Measurements from ENCODE around the gene SPATA2L. TPM values are rescaled to one million over a fixed set of nuclear protein-coding genes. Genes with fewer than 3 reads are reported as not detected.
A peak's percentile ranks its signal among the peaks of the same experiment; 100 is the strongest.

SPATA2L gene
- total and polyA plus RNA-seq, 2 of the 13 experiments (the other 11 are each of a cell fraction or from before 2014, with no cell fraction given): 9.1 to 20.7 TPM

- TF ChIP-seq HOXD1 (CRISPR knock-in tag; IDR thresholded peaks at IDR 0.05): peak; percentile 84; the same call in 1 of the 2 replicates
- TF ChIP-seq ATF6 (CRISPR knock-in tag; conservative IDR thresholded peaks at IDR 0.05): no peak
- peak; percentile 37 for TF ChIP-seq FOXA3 (CRISPR knock-in tag; IDR thresholded peaks at IDR 0.05)
- peak; percentile 74; the same call in 1 of the 2 replicates for TF ChIP-seq ZNF720 (CRISPR knock-in tag; IDR thresholded peaks at IDR 0.05)
- TF ChIP-seq ZNF639 (CRISPR knock-in tag; conservative IDR thresholded peaks at IDR 0.05): peak; percentile 84
- TF ChIP-seq SPEN (CRISPR knock-in tag; IDR thresholded peaks at IDR 0.05; ENCODE audit: low read depth): peak; percentile 95
- TF ChIP-seq ZNF782 (CRISPR knock-in tag; IDR thresholded peaks at IDR 0.05; ENCODE audit: borderline replicate concordance): peak; percentile 85
- no peak for TF ChIP-seq ZNF577 (CRISPR knock-in tag; IDR thresholded peaks at IDR 0.05; ENCODE audit: borderline replicate concordance, low read depth)
- peak; percentile 62; the same call in 1 of the 2 replicates for TF ChIP-seq TSC22D2 (CRISPR knock-in tag; IDR thresholded peaks at IDR 0.05; ENCODE audit: borderline replicate concordance)
- TF ChIP-seq CREB3 (CRISPR knock-in tag; IDR thresholded peaks at IDR 0.05): no peak
- TF ChIP-seq NFIC (IDR thresholded peaks at IDR 0.05; ENCODE audit: low read length): no peak
- peak; percentile 67 for TF ChIP-seq ZNF792 (CRISPR knock-in tag; IDR thresholded peaks at IDR 0.05)
- TF ChIP-seq ZZZ3 (CRISPR knock-in tag; IDR thresholded peaks at IDR 0.05; ENCODE audit: borderline replicate concordance): peak; percentile 73; the same call in 1 of the 2 replicates
- peak; percentile 51; the same call in 1 of the 2 replicates for TF ChIP-seq ZNF263 (CRISPR knock-in tag; IDR thresholded peaks at IDR 0.05)
- 0 out of 2 replicates have a peak, but pooled peaks have one; percentile 22 for TF ChIP-seq PPARG (CRISPR knock-in tag; conservative IDR thresholded peaks at IDR 0.05)
- no peak for TF ChIP-seq ZNF605 (CRISPR knock-in tag; IDR thresholded peaks at IDR 0.05)
- TF ChIP-seq ZNF709 (CRISPR knock-in tag; IDR thresholded peaks at IDR 0.05): peak; percentile 66; the same call in 1 of the 2 replicates
- TF ChIP-seq NR3C1 (CRISPR knock-in tag; IDR thresholded peaks at IDR 0.05): no peak
- TF ChIP-seq MLLT10 (CRISPR knock-in tag; IDR thresholded peaks at IDR 0.05): no peak
- peak; percentile 36; the same call in 1 of the 2 replicates for TF ChIP-seq KLF15 (CRISPR knock-in tag; IDR thresholded peaks at IDR 0.05; ENCODE audit: borderline replicate concordance)
- peak; percentile 85 for TF ChIP-seq MAX (IDR thresholded peaks at IDR 0.05)
- TF ChIP-seq U2AF1 (optimal IDR thresholded peaks at IDR 0.05; ENCODE audit: low read depth, low read length): no peak
- no peak for TF ChIP-seq GRHL1 (CRISPR knock-in tag; conservative IDR thresholded peaks at IDR 0.05)
Observed at GRCh38 chr16:89657442-89658220, 43.9 kb downstream of the SPATA2L start, which contains the start of the genes CHMP1A and SPATA33 (continued).
